HG03280 (cell line): Measurements from ENCODE around the gene NFIA.

Source experiments
- ATAC-seq: cut with Tn5 transposase; IDR thresholded peaks from one replicate; pipeline ENCODE4 v1.9.1; 2021; ENCODE audit warnings: mild to moderate bottlenecking, moderate library complexity; ENCODE audit not compliant: unreplicated experiment

Gene NFIA

GRCh38 chr1:61143821-61144424 lies 61.6 kb downstream of the NFIA start:
- ATAC-seq = no peak

- ATAC-seq = no peak
Observed at GRCh38 chr1:61149010-61149860, 66.9 kb downstream of the NFIA start.

- ATAC-seq = no peak
Observed at GRCh38 chr1:61151565-61151964, 69.2 kb downstream of the NFIA start.

GRCh38 chr1:61152066-61152465 lies 69.7 kb downstream of the NFIA start:
- no peak for ATAC-seq

GRCh38 chr1:61152469-61153105 lies 70.2 kb downstream of the NFIA start:
- no peak for ATAC-seq

GRCh38 chr1:61156576-61157467 lies 74.5 kb downstream of the NFIA start:
- no peak for ATAC-seq

- no peak for ATAC-seq
Observed at GRCh38 chr1:61157468-61157987, 75.2 kb downstream of the NFIA start.

- no peak for ATAC-seq
Observed at GRCh38 chr1:61158591-61158990, 76.2 kb downstream of the NFIA start.

- no peak for ATAC-seq
Observed at GRCh38 chr1:61160526-61160925, 78.2 kb downstream of the NFIA start.

GRCh38 chr1:61162520-61163258 lies 80.3 kb downstream of the NFIA start:
- no peak for ATAC-seq

GRCh38 chr1:61163355-61163754 lies 81.0 kb downstream of the NFIA start:
- no peak for ATAC-seq

GRCh38 chr1:61165402-61165801 lies 83.0 kb downstream of the NFIA start:
- no peak for ATAC-seq

GRCh38 chr1:61167309-61167708 lies 84.9 kb downstream of the NFIA start:
- ATAC-seq = no peak

- no peak for ATAC-seq
Observed at GRCh38 chr1:61169045-61169444, 86.7 kb downstream of the NFIA start.

GRCh38 chr1:61169634-61170033 lies 87.3 kb downstream of the NFIA start:
- no peak for ATAC-seq

GRCh38 chr1:61170328-61171238 lies 88.2 kb downstream of the NFIA start:
- ATAC-seq = no peak

- ATAC-seq = no peak
Observed at GRCh38 chr1:61171346-61171745, 89.0 kb downstream of the NFIA start.

GRCh38 chr1:61171974-61172373 lies 89.6 kb downstream of the NFIA start:
- ATAC-seq = no peak

GRCh38 chr1:61173118-61173517 lies 90.8 kb downstream of the NFIA start:
- no peak for ATAC-seq
